Right forelimb (tissue), 1 donor: ENCODE data around the gene AP1S3.
"Not testable (repeated sequence)": the region's sequence is repeated elsewhere in the genome, so short reads cannot be mapped to it uniquely, and the experiment has no call there.

Experiments
- DNase-seq: peaks from one replicate; pipeline ENCODE4 v3.0.0-alpha.2; 2018

Gene AP1S3

DNA sequence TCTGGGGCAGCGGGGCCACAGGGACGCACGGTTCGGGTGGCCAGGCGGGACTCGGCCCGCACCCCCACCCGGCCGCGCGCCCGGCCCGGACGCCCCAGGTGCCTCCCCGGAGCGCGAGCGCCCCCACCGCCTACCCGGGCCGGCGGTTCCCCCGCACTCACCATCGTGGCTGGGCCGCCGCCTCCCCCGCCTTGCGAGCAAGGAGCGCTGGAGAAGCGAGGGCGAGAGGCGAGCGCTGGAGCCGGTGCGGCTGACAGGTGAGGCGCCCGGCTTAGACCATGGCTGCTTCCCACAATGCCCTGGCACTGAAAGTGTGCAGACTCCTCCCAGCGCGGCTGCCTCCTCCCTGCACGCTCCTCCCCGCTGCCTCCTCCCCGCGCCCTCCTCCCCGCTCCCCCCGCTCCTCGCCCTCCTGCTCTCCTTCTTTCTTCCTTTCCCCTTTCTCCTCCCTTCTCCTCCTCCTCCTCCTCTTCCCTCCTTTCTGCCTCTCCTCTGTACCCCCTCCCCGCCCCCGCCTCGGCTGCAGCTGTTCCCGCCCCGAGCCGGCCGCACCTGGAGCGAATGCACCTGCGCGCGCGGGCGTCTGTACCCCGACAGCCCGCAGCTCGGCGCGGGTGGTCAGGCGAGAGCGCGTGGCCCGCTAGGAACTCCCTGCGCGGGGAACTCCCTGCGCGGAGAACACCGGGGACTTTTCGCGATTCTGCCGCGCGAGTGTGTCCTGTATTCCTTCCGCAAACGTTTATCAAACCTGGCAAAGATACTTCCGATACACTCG is at the start of gene AP1S3:
Gene AP1S3 (minus strand): TSS at position 296 of the 775 bp plus-strand sequence. CDS start 132 bp downstream, at position 164.
- DNase-seq, result peak; percentile 58

- no peak for DNase-seq
These were observed 49.7 kb upstream of the AP1S3 start for GRCh38 chr2:223887127-223887526.

DNA sequence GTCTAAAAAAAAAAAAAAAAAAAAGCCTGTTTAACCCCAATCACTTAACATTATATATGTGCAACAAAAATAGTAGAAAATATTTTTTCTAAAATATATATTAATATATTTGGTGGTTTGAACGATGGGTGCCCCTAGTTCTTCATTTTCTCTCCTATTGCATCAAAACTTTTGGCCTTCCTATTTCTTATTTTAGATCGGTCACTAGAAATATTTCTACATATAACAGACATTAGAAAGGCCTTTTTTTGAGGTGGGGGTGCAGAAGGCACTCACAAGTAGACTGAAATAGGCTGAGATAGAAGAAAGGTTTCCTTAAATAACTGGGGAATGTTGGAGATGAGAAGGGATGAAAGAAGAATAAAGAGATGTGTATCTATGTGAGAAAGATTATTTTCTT is 49.3 kb upstream of the AP1S3 start:
- no peak for DNase-seq

DNA sequence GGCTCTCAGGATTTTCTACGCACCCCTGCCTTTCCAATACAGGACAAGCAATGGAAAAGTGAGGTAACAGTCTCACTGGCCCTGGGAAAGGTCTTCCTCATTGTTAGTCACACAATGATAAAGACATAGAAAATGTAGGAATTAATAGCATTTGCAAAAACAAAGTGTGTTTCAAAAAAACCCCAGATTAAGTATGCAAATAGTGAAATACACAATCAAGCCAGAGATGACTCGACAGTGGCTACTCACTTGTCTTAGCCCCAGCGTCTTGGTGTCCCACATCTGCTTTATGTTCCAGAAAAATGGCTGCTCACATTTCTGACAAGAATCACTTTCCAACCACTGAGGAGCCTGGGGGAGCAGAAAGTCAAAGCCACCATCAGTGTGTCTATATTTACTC is 47.0 kb upstream of the AP1S3 start:
- no peak for DNase-seq

DNA sequence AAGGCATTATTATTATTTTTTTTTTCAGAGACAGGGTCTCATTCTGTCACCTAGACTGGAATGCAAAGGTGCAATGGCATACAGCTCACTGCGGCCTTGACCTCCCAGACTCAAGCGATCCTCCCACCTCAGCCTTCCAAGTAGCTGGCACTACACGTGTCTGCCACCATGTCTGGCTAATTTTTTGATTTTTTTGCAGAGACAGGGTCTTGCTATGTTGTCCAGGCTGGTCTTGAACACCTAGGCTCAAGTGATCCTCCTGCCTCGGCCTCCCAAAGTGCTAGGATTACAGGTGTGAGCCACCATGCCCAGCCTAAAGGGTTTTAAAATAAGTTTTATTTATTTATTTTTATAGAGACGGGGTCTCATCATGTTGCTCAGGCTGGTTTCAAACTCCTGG is 45.3 kb upstream of the AP1S3 start:
- no peak for DNase-seq

DNA sequence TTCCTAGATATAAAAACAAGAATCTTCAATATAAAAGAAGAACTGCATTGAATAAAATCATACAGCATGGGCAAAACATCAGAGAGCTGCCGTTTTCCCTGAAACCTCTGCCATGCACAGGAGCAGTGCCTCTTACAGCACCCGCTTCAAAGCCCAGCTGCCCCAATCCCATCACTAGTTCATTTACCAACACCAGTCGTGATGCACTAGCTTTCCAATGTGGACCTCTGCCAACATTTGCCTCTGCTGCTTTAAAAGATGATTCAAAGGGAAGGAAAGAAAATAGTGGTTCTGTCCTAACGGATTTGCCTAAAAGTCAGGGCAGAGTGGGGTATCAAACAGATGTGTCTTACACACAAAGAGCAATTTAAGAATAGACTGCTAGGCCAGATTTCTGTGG is 43.4 kb upstream of the AP1S3 start:
- no peak for DNase-seq

GRCh38 chr2:223877721-223878410 is 40.5 kb upstream of the AP1S3 start:
- DNase-seq, result no peak

DNA sequence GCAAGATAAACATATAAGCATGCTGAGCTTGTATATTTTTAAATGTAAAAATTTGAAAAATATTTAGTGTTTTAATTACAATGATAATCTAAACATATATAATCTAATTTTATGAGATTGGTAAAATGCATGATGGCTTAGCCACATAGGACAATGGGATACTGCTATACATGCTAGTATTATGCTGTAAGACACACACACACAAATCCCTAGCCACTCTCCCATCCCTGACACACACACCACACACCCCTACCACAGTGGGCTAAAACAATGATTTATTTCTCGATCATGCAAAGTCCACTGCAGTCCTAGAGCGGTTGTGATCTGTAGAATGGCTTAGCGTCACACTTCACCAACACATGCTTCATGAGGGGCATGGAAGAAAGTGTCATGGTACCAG is 36.3 kb upstream of the AP1S3 start:
- DNase-seq, result no peak

DNA sequence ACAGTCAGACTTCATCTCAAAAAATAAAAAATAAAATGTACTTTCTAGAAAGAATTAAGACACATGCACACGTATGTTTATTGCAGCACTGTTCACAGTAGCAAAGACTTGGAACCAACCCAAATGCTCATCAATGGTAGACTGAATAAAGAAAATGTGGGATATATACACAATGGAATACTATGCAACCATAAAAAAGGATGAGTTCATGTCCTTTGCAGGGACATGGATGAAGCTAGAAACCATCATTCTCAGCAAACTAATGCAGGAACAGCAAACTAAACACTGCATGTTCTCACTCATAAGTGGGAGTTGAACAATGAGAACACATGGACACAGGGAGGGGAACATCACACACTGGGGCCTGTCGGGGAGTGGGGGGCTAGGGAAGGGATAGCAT is 35.4 kb upstream of the AP1S3 start:
- DNase-seq, result not testable (repeated sequence)

DNA sequence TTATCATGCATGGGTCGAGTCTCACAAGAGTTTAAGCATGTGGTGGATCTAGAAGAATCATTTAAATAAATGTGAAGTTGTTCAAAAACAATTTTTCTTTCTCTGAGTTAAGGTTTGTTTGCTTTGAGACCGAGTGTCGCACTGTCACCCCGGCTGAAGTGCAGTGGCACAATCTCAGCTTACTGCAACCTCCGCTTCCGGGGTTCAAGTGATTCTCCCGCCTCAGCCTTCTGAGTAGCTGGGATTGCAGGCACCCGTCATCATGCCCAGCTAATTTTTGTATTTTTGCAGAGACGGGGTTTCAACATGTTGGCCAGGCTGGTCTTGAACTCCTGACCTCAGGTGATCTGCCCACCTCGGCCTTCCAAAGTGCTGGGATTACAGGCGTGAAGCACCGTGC is 34.3 kb upstream of the AP1S3 start:
- not testable (repeated sequence) for DNase-seq

DNA sequence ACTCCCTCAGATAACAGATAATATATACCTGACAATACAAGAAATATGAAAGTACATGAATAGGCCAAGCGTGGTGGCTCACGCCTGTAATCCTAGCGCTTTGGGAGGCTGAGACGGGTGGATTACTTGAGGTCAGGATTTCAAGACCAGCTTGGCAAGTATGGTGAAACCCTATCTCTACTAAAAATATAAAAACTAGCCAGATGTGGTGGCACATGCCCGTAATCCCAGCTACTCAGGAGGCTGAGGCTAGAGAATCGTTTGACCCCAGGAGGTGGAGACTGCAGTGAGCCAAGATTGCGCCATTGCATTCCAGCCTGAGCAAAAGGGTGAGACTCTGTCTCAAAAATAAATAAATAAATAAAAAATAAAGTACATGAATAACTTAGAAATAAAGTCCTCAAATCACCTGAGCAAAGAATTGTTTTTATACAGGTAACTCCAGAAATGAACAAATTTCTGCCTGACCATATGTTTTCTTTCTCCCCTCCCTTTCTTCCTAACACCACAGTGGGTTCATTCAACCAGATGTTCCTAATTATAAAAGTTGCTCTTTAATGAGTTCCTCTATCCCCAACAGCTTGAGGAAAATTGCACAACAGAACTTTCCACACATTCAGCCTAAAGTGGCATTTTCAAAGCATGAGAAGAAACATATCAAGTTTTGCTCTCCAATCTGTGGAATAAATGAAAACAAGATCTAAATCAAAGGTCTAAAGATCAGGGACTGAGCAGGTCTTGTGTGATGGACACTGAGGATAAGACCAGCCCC is 33.6 kb upstream of the AP1S3 start:
- no peak for DNase-seq

- DNase-seq, result peak; percentile 49
These were observed 30.6 kb upstream of the AP1S3 start for GRCh38 chr2:223868005-223868404.

DNA sequence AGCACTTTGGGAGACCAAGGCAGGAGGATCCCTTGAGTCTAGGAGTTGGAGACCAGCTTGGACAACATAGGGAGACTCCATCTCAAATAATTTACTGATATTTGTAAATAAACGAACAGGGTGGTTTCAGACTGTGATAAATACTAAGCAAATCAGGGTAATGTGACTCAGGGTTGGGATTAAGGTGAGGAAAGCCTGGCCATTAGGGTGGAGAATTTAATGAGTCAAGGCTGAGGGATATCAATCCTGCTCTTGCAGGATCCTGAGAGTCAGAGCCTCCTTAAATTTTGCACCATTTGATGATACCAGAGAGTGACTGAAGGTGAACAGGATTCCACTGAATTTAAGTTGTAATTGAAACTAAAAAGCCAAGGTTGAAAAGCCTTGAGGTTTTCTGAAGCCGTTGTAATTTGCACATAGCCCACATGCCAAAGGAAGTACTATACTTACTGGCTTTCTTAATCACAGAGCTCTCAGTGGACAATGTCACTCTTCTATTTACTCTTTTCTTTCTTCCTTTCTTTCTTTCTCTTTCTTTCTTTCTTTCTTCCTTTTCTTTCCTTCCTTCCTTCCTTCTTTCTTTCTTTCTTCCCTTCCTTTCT is 28.6 kb upstream of the AP1S3 start:
- DNase-seq, result no peak

GRCh38 chr2:223865124-223865523 is 27.7 kb upstream of the AP1S3 start:
- DNase-seq, result no peak

- DNase-seq, result no peak
These were observed 26.1 kb upstream of the AP1S3 start for GRCh38 chr2:223863491-223863890.

GRCh38 chr2:223860809-223861738 is 23.7 kb upstream of the AP1S3 start:
- no peak for DNase-seq

DNA sequence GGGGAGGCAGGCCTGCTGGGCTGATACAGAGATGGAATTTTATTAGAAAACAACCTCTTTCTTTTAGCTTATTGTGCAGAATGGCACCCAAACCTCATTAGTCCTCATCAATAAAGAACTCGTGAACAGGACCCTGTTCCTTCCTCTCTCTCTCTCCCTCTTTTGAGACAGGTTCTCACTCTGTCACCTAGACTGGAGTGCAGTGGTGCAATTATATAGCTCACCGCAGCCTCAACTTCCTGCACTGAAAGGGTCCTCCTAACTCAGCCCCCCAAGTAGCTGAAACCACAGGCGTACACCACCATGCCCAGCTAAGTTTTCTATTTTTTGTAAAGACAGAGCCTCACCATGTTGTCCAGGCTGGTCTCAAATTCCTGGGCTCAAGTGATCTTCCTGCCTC is 21.7 kb upstream of the AP1S3 start:
- no peak for DNase-seq

DNA sequence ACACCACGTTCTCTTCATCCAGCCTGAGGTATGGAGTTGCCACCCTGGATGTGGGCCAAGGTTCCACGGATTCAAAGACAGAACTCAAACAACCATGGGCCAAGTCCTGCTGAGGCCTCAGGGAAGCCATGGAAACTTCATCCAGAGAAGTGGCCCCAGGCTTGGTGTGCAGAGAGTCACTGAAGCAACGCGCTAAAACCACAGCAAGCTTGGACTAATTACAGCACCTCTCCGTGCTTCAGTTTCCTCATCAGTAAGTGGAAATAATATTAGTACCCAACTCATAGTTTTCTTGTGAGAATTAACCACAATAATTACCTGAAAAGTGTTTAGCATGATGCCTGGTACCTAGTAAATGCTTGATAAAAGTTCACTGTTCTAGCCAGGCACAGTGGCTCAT is 19.2 kb upstream of the AP1S3 start:
- DNase-seq, result no peak

DNA sequence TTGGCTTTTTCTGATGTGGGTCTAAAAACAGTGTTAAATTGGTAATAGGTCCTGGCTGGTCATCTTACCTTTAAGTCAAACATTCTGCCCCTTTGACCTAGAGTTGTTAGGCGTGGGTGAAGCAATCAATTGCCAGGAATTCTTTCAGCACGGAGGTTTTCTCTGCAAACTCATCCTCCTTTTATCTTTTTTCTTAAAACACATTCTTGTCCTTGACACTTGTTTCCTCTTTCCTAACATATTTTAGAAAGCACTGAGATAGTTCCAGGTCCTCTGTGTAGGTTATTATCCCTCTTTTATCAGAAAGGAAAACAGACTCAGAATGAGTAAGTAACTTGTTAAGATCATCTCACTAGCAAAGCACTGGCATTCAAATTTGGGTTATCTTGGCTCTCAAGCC is 18.6 kb upstream of the AP1S3 start:
- no peak for DNase-seq

DNA sequence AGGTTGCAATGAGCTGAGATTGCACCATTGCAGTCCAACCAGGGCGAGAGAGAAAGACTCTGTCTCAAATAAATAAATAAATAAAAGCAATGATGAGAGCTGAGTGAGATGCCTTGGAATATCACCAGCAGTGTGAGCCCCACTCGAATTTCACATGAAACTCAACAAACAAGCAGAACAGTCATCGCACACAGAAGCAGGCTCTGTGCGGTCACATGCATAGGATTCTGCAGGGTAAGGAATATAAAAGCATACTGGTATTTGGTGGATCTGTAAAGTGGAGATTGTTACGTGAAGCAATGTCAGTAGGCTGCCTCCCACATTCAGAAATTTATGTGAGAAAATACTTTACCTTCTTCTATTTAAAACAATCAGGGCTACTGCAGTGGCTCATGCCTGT is 18.0 kb upstream of the AP1S3 start:
- DNase-seq, result no peak

GRCh38 chr2:223854741-223855140 is 17.4 kb upstream of the AP1S3 start:
- no peak for DNase-seq

DNA sequence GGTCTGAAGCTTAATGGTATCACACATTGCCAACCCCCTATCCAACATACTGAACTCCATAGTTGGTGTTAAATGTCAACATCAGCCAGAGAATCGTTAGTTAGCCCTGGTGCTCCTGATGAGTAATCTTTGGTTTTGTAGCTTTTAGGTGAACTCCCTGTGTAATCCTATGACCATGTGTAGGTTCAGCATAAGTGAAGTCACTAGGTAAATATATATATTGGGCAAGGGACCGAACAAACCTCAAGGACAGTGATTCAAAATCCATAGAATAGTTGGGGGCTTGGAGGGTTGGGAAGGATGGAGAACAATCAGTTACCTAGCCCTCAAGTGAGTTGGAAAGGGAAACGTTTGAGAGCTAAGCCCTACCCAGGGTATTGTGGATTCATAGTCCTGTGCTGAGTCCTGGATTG is 16.0 kb upstream of the AP1S3 start:
- no peak for DNase-seq
